HepG2 (cell line): ENCODE results near the gene PNPLA1. TPM values are rescaled to one million over a fixed set of nuclear protein-coding genes. Genes with fewer than 3 reads are reported as not detected.

Source experiments
- CAMTA2 ChIP-seq: sonication (generic); formaldehyde crosslinking; IDR thresholded peaks from 2 replicates; pipeline ENCODE4 v1.4.0; 2020; ENCODE audit warnings: mild to moderate bottlenecking, missing genetic modification reagents, borderline replicate concordance
- EHMT2 ChIP-seq: fragments of 200-600 bp; sonication (generic); IDR thresholded peaks from 2 replicates; pipeline ENCODE4 v1.7.0; 2017; ENCODE audit warnings: antibody characterized with exemption, low read depth, low read length, borderline replicate concordance
- KLF11 ChIP-seq: IDR thresholded peaks from 2 replicates; pipeline ENCODE4 v1.6.1; 2016; ENCODE audit warnings: missing compliant biosample characterization
- KMT2B ChIP-seq: IDR thresholded peaks from 2 replicates; pipeline ENCODE4 v1.6.1; 2016; ENCODE audit warnings: missing genetic modification reagents, missing compliant biosample characterization
- NR2C2 ChIP-seq: sonication (generic); formaldehyde crosslinking; IDR thresholded peaks from 2 replicates; pipeline ENCODE4 v1.4.0; 2020; ENCODE audit warnings: missing genetic modification reagents, mild to moderate bottlenecking, moderate library complexity, borderline replicate concordance
- RFX3 ChIP-seq: IDR thresholded peaks from 2 replicates; pipeline ENCODE4 v1.6.1; 2016; ENCODE audit warnings: missing biosample characterization, missing genetic modification reagents
- RFXAP ChIP-seq: sonication (generic); formaldehyde crosslinking; IDR thresholded peaks from 2 replicates; pipeline ENCODE4 v1.4.0; 2020; ENCODE audit warnings: missing genetic modification reagents, borderline replicate concordance
- SALL2 ChIP-seq: sonication (generic); formaldehyde crosslinking; IDR thresholded peaks from 2 replicates; pipeline ENCODE4 v1.8.1; 2023; ENCODE audit warnings: mild to moderate bottlenecking, missing genetic modification reagents, inconsistent platforms
- SPEN ChIP-seq: sonication (generic); formaldehyde crosslinking; IDR thresholded peaks from 2 replicates; pipeline ENCODE4 v1.5.1; 2020; ENCODE audit warnings: low read depth, mild to moderate bottlenecking, missing genetic modification reagents
- ZNF775 ChIP-seq: sonication (generic); formaldehyde crosslinking; IDR thresholded peaks from 2 replicates; pipeline ENCODE4 v1.4.0; 2020; ENCODE audit warnings: missing genetic modification reagents, mild to moderate bottlenecking, moderate library complexity, borderline replicate concordance
- polyA plus RNA-seq, 8 experiments: library from polyadenylated mRNA; depleted of rRNA in 3 of 8; stranded (reverse) in 7 of 8; unstranded in 1 of 8; fragments of >200 nt; fragmentation: Illumina TruSeq in 4 of 8; extraction: Trizol in 4 of 8; gene quantifications; 2 replicates each; pipeline versions ENCODE4 v1.2.1 to v1.2.3, GENCODE V29; 2011 to 2016; ENCODE audit warnings: low read depth in 4 of 8, missing spikeins in 1 of 8, mixed read lengths in 1 of 8; ENCODE audit not compliant: insufficient read depth in 1 of 8
- total RNA-seq, 5 experiments: library from RNA; depleted of rRNA; stranded (reverse); fragments of >200 nt; fragmentation: Illumina TruSeq; extraction: Trizol; gene quantifications; 2 replicates each; pipeline ENCODE4 v1.2.3, GENCODE V29; 2016; ENCODE audit warnings: low read depth in 1 of 5
- TF ChIP-seq, protein P1 (sequence below), 2 experiments: fragments of 450-650 bp in 1 of 2; sonication (generic) in 1 of 2; formaldehyde crosslinking in 1 of 2; IDR thresholded peaks; 2 replicates each; pipeline versions ENCODE4 v1.6.1 to v1.8.0; 2016 to 2022; ENCODE audit warnings: antibody characterized with exemption in 1 of 2, mild to moderate bottlenecking in 1 of 2, missing genetic modification reagents in 1 of 2
- TF ChIP-seq, protein P2 (sequence below): sonication (generic); formaldehyde crosslinking; IDR thresholded peaks from 2 replicates; pipeline ENCODE4 v1.4.0; 2020; ENCODE audit warnings: missing genetic modification reagents; ENCODE audit errors: not compliant biosample characterization
- TF ChIP-seq, protein P3 (sequence below), 2 experiments: sonication (generic) in 1 of 2; formaldehyde crosslinking in 1 of 2; IDR thresholded peaks; 2 replicates each; pipeline versions ENCODE4 v1.5.1 to v1.6.1; 2011 to 2020; ENCODE audit warnings: borderline replicate concordance in 1 of 2, low read depth in 1 of 2, low read length in 1 of 2, mild to moderate bottlenecking in 1 of 2, missing genetic modification reagents in 1 of 2, moderate library complexity in 1 of 2
- TF ChIP-seq, protein P4 (sequence below): sonication (generic); formaldehyde crosslinking; IDR thresholded peaks from 2 replicates; pipeline ENCODE4 v1.5.0; 2020; ENCODE audit warnings: missing genetic modification reagents

PNPLA1 gene
- total and polyA plus RNA-seq, 2 of the 13 experiments (the other 11 are each of a cell fraction or from before 2014, with no cell fraction given) = not detected

DNA sequence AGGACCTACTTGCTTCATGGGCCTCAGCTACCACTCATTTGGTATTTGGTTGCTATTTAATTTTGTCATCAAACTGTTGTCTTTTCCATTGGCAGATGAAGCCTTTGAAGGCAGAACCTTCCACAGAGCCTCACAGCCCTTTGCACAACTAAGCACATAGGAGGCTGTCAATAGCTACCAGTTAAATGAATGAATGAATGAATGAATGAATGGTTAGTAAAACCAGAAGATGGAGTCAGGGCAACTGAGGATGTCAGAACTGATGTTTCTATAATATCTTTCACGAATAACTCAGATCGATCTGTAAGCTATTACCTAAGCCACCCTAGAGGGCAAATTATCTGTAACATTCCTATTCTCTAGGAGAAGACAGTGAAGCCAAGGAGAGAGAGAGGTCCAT is 47.8 kb downstream of the PNPLA1 start (continued):
- TF ChIP-seq, protein P1, sequence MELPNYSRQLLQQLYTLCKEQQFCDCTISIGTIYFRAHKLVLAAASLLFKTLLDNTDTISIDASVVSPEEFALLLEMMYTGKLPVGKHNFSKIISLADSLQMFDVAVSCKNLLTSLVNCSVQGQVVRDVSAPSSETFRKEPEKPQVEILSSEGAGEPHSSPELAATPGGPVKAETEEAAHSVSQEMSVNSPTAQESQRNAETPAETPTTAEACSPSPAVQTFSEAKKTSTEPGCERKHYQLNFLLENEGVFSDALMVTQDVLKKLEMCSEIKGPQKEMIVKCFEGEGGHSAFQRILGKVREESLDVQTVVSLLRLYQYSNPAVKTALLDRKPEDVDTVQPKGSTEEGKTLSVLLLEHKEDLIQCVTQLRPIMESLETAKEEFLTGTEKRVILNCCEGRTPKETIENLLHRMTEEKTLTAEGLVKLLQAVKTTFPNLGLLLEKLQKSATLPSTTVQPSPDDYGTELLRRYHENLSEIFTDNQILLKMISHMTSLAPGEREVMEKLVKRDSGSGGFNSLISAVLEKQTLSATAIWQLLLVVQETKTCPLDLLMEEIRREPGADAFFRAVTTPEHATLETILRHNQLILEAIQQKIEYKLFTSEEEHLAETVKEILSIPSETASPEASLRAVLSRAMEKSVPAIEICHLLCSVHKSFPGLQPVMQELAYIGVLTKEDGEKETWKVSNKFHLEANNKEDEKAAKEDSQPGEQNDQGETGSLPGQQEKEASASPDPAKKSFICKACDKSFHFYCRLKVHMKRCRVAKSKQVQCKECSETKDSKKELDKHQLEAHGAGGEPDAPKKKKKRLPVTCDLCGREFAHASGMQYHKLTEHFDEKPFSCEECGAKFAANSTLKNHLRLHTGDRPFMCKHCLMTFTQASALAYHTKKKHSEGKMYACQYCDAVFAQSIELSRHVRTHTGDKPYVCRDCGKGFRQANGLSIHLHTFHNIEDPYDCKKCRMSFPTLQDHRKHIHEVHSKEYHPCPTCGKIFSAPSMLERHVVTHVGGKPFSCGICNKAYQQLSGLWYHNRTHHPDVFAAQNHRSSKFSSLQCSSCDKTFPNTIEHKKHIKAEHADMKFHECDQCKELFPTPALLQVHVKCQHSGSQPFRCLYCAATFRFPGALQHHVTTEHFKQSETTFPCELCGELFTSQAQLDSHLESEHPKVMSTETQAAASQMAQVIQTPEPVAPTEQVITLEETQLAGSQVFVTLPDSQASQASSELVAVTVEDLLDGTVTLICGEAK (IDR thresholded peaks at IDR 0.05) = no peak
- TF ChIP-seq, protein P1 (CRISPR knock-in tag; IDR thresholded peaks at IDR 0.05) = no peak
- no peak for TF ChIP-seq CAMTA2 (CRISPR knock-in tag)
- TF ChIP-seq, protein P2, sequence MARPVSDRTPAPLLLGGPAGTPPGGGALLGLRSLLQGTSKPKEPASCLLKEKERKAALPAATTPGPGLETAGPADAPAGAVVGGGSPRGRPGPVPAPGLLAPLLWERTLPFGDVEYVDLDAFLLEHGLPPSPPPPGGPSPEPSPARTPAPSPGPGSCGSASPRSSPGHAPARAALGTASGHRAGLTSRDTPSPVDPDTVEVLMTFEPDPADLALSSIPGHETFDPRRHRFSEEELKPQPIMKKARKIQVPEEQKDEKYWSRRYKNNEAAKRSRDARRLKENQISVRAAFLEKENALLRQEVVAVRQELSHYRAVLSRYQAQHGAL = no peak
- TF ChIP-seq RFX3 (CRISPR knock-in tag) = no peak
- no peak for TF ChIP-seq EHMT2
- TF ChIP-seq KMT2B = no peak
- TF ChIP-seq NR2C2 (CRISPR knock-in tag) = no peak
- TF ChIP-seq, protein P3, sequence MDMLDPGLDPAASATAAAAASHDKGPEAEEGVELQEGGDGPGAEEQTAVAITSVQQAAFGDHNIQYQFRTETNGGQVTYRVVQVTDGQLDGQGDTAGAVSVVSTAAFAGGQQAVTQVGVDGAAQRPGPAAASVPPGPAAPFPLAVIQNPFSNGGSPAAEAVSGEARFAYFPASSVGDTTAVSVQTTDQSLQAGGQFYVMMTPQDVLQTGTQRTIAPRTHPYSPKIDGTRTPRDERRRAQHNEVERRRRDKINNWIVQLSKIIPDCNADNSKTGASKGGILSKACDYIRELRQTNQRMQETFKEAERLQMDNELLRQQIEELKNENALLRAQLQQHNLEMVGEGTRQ (IDR thresholded peaks at IDR 0.05; ENCODE audit: low read depth, low read length) = no peak
- TF ChIP-seq, protein P3 (CRISPR knock-in tag; IDR thresholded peaks at IDR 0.05; ENCODE audit: borderline replicate concordance) = no peak
- TF ChIP-seq RFXAP = no peak
- TF ChIP-seq SALL2 (CRISPR knock-in tag) = no peak
- TF ChIP-seq ZNF775 (CRISPR knock-in tag) = no peak
- TF ChIP-seq, protein P4, sequence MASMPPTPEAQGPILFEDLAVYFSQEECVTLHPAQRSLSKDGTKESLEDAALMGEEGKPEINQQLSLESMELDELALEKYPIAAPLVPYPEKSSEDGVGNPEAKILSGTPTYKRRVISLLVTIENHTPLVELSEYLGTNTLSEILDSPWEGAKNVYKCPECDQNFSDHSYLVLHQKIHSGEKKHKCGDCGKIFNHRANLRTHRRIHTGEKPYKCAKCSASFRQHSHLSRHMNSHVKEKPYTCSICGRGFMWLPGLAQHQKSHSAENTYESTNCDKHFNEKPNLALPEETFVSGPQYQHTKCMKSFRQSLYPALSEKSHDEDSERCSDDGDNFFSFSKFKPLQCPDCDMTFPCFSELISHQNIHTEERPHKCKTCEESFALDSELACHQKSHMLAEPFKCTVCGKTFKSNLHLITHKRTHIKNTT (CRISPR knock-in tag) = no peak
- TF ChIP-seq SPEN = no peak
- TF ChIP-seq KLF11 = no peak
